HCT116 (cell line): ENCODE results near the gene DNAJA2. TPM values are rescaled to one million over a fixed set of nuclear protein-coding genes. Genes with fewer than 3 reads are reported as not detected.

Experiments
- ATAC-seq: fragments of 200-7000 bp; cut with Tn5 transposase; 2 replicates; pipeline ENCODE4 v1.9.1; 2020; ENCODE audit warnings: mild to moderate bottlenecking, moderate library complexity
- BruUV-seq: library from RNA; stranded (reverse); fragments of 400-500 nt; replicated peaks from 2 replicates; lab custom pipeline; 2021; lab: Mats Ljungman, UMichigan
- CTCF ChIA-PET: fragments of 300-600 bp; sonication (Branson Sonifier 250); formaldehyde crosslinking; loops from one replicate; lab custom pipeline; 2021; ENCODE audit warnings: antibody characterized with exemption; lab: Charles Lee
- POLR2A ChIA-PET: fragments of 300-600, 350-600 bp; sonication (Branson Sonifier 250); formaldehyde crosslinking; loops from one replicate; lab custom pipeline; 2021; ENCODE audit warnings: antibody characterized with exemption; lab: Charles Lee
- RAD21 ChIA-PET, 2 experiments: fragments of 300-600 bp; sonication (Branson Sonifier 250); formaldehyde crosslinking; loops; one replicate each; lab custom pipeline; 2023; ENCODE audit warnings: low total read pairs in 2 of 2; ENCODE audit not compliant: uncharacterized antibody in 2 of 2, unreplicated experiment in 2 of 2, low non-redundant PET in 1 of 2; lab: Charles Lee
- DNase-seq: peaks from one replicate; pipeline ENCODE4 v3.0.0-alpha.2; 2010; ENCODE audit warnings: low read depth, low spot score
- H2AFZ ChIP-seq: fragments of 200-600 bp; shearing (Covaris generic), sonication (generic); 2 replicates; pipeline ENCODE4 v1.6.1; 2017; ENCODE audit warnings: low read depth, mixed run types, mixed read lengths, antibody characterized with exemption, low read length; ENCODE audit not compliant: poor library complexity, severe bottlenecking
- H3K27ac ChIP-seq: 2 replicates; pipeline ENCODE4 v1.5.1; 2012; ENCODE audit warnings: low read depth, low read length
- H3K27me3 ChIP-seq: fragments of 200-600 bp; sonication (generic); 2 replicates; pipeline ENCODE4 v1.6.1; 2016; ENCODE audit warnings: mixed run types, low read length, mixed read lengths; ENCODE audit not compliant: insufficient read depth
- H3K36me3 ChIP-seq, 2 experiments: fragments of 200-500 bp in 1 of 2; fragments of 200-600 bp in 1 of 2; sonication (Bioruptor generic) in 1 of 2; sonication (generic) in 1 of 2; 2 replicates each; pipeline versions ENCODE4 v1.5.1 to v1.6.1; 2014 to 2016; ENCODE audit warnings: low read length in 2 of 2, inconsistent platforms in 1 of 2, mixed read lengths in 1 of 2, mixed run types in 1 of 2; ENCODE audit not compliant: insufficient read depth in 2 of 2, control insufficient read depth in 1 of 2
- H3K4me1 ChIP-seq, 2 experiments: fragments of 200-600 bp in 1 of 2; sonication (generic) in 1 of 2; 2 replicates each; pipeline versions ENCODE4 v1.5.1 to v1.6.1; 2012 to 2017; ENCODE audit warnings: low read length in 2 of 2, inconsistent platforms in 1 of 2, mild to moderate bottlenecking in 1 of 2, mixed read lengths in 1 of 2, mixed run types in 1 of 2, moderate library complexity in 1 of 2; ENCODE audit not compliant: insufficient read depth in 2 of 2, control insufficient read depth in 1 of 2
- H3K4me2 ChIP-seq: fragments of 200-600 bp; sonication (generic); 2 replicates; pipeline ENCODE4 v1.6.1; 2017; ENCODE audit warnings: mixed run types, low read length, mixed read lengths
- H3K4me3 ChIP-seq, 2 experiments: fragments of 200-600 bp in 1 of 2; sonication (generic) in 1 of 2; replicated peaks in 1 of 2; 2 replicates each; pipeline ENCODE4 v1.5.1; 2011 to 2016; ENCODE audit warnings: low read length in 2 of 2, control low read depth in 1 of 2, low read depth in 1 of 2, mild to moderate bottlenecking in 1 of 2, mixed read lengths in 1 of 2, mixed run types in 1 of 2
- H3K79me2 ChIP-seq: fragments of 200-600 bp; sonication (generic); 2 replicates; pipeline ENCODE4 v1.6.1; 2017; ENCODE audit warnings: mild to moderate bottlenecking, mixed run types, low read length, moderate library complexity, mixed read lengths; ENCODE audit not compliant: insufficient read depth
- H3K9ac ChIP-seq: fragments of 200-600 bp; sonication (generic); 2 replicates; pipeline ENCODE4 v1.6.1; 2016; ENCODE audit warnings: low read length, mixed read lengths
- H3K9me2 ChIP-seq: fragments of 200-600 bp; sonication (generic), shearing (Covaris generic); 2 replicates; pipeline ENCODE4 v1.6.1; 2017; ENCODE audit warnings: mixed run types, mild to moderate bottlenecking, moderate library complexity; ENCODE audit not compliant: insufficient read depth
- H3K9me3 ChIP-seq, 2 experiments: fragments of 200-500 bp in 1 of 2; fragments of 200-600 bp in 1 of 2; sonication (Bioruptor generic) in 1 of 2; sonication (generic) in 1 of 2; 2 replicates each; pipeline ENCODE4 v1.6.1; 2014 to 2017; ENCODE audit warnings: low read length in 2 of 2, mixed read lengths in 2 of 2, inconsistent platforms in 1 of 2, low read depth in 1 of 2, mild to moderate bottlenecking in 1 of 2, mixed run types in 1 of 2, moderate library complexity in 1 of 2; ENCODE audit not compliant: control insufficient read depth in 1 of 2, insufficient read depth in 1 of 2
- H4K20me1 ChIP-seq: fragments of 200-600 bp; sonication (generic), shearing (Covaris generic); 2 replicates; pipeline ENCODE4 v1.6.1; 2017; ENCODE audit warnings: mixed run types, mild to moderate bottlenecking, moderate library complexity; ENCODE audit not compliant: insufficient read depth
- EGR1 ChIP-seq: IDR thresholded peaks from 2 replicates; pipeline ENCODE4 v1.6.1; 2012; ENCODE audit warnings: low read depth
- EZH2 ChIP-seq: fragments of 200-600 bp; sonication (generic); IDR thresholded peaks from 2 replicates; pipeline ENCODE4 v1.6.1; 2017; ENCODE audit warnings: antibody characterized with exemption, mixed run types
- EZH2phosphoT487 ChIP-seq: fragments of 200-600 bp; IDR thresholded peaks from 2 replicates; pipeline ENCODE4 v1.6.1; 2018; ENCODE audit warnings: antibody characterized with exemption, borderline replicate concordance
- FOSL1 ChIP-seq: IDR thresholded peaks from 2 replicates; pipeline ENCODE4 v1.6.1; 2012; ENCODE audit warnings: low read depth
- MAX ChIP-seq: IDR thresholded peaks from 2 replicates; pipeline ENCODE4 v1.6.1; 2012
- POLR2A ChIP-seq: IDR thresholded peaks from 2 replicates; pipeline ENCODE4 v1.7.0; 2011; ENCODE audit warnings: borderline replicate concordance; ENCODE audit not compliant: insufficient read depth, insufficient read length; ENCODE audit errors: extremely low read depth
- POLR2AphosphoS5 ChIP-seq: IDR thresholded peaks from 2 replicates; pipeline ENCODE4 v1.6.1; 2011; ENCODE audit warnings: mild to moderate bottlenecking, low read depth, low read length, moderate library complexity
- RAD21 ChIP-seq: IDR thresholded peaks from 2 replicates; pipeline ENCODE4 v1.6.1; 2012; ENCODE audit warnings: low read depth, mild to moderate bottlenecking
- SIN3A ChIP-seq: IDR thresholded peaks from 2 replicates; pipeline ENCODE4 v1.6.1; 2012; ENCODE audit warnings: low read depth
- SP1 ChIP-seq: IDR thresholded peaks from 2 replicates; pipeline ENCODE4 v1.6.1; 2012; ENCODE audit warnings: low read depth
- SRF ChIP-seq: IDR thresholded peaks from 2 replicates; pipeline ENCODE4 v1.6.1; 2012; ENCODE audit warnings: low read depth
- TCF7L2 ChIP-seq: IDR thresholded peaks from 2 replicates; pipeline ENCODE4 v1.7.0; 2011; ENCODE audit warnings: borderline replicate concordance, inconsistent platforms; ENCODE audit not compliant: insufficient read depth, insufficient read length; ENCODE audit errors: extremely low read depth
- intact Hi-C: fragments of 100-400 bp; cut with micrococcal nuclease; formaldehyde crosslinking; loops from 2 replicates; pipeline ENCODE4 v1.10.0; 2022
- total RNA-seq: library from RNA; stranded (reverse); gene quantifications from one replicate; pipeline ENCODE4 v1.2.1, GENCODE V29; 2021; ENCODE audit not compliant: unreplicated experiment
- TF ChIP-seq, protein P1 (sequence below), 3 experiments: fragments of 200-600 bp in 1 of 3; sonication (generic) in 1 of 3; IDR thresholded peaks in 2 of 3; conservative IDR thresholded peaks in 1 of 3; 2 replicates each; pipeline ENCODE4 v1.5.1; 2012 to 2017; ENCODE audit warnings: low read depth in 2 of 3, low read length in 2 of 3, antibody characterized with exemption in 1 of 3, borderline replicate concordance in 1 of 3, control low read depth in 1 of 3, mild to moderate bottlenecking in 1 of 3, mixed read lengths in 1 of 3, mixed run types in 1 of 3, moderate library complexity in 1 of 3; ENCODE audit not compliant: insufficient read depth in 1 of 3

Gene DNAJA2
- total RNA-seq, 1 experiment from 2014 or later, result 68.2 TPM

DNA sequence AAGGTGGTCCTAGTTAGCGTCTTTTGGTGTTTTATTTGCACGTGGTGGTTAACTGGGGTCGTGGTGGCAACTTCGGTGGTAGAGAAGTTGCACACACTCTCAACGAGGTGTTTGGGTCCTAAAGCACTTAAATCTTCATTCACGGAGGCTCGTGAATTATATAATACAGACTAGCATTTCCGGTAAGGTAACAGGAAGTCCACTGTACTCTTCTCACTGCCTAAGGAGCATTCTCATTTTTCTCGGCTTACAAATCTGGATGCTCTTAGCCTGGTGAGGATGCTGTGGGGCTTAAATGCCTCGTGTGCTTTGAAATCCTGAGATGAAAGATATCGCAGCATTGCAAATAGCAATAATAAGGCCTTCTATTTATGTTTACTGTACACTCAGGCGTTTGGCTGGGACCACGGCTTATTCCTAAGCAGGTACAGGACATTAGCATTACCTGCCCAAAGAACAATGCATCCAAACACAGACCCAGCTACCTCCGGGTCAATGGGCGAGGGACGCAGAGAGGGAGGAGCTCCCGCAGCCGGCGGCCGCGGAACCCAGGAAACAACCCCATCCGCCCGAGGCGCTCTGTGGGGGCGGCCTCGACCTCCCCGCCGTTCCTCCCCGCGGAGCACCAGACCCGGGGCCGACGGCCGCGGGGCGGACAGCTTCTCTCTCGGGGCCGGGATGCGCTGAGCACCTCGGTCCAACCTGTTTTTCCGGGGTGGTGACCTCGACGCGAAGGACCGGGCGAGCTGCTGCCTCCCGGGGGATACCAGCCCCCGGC is 856 bp downstream of the DNAJA2 start:
- no peaks in the 10 kb centered on the region for H3K9me2 ChIP-seq
- peak overlapping the region; percentile 86 for H3K4me2 ChIP-seq
- TSS peak; percentile 49 for BruUV-seq
- CTCF ChIA-PET, result interaction anchor here (0.8 to 1.3 kb wide), 2 partner anchors 1193 to 1651 kb away, joined by 3 read pairs; no protein-coding TSS in a partner anchor
- H3K27ac ChIP-seq, result peak overlapping the region; percentile 80
- H3K36me3 ChIP-seq, result peaks cover 26 to 29% of the 10 kb centered on the region in 2 experiments
- no peak overlapping the region for H2AFZ ChIP-seq
- H3K27me3 ChIP-seq, result no peaks in the 10 kb centered on the region
- peak; percentile 43; the same call in 1 of the 2 replicates for TF ChIP-seq EGR1
- TF ChIP-seq POLR2AphosphoS5, result peak; percentile 13; the same call in 1 of the 2 replicates
- TF ChIP-seq EZH2, result no peak
- no peak for TF ChIP-seq TCF7L2
- POLR2A ChIA-PET, result no interaction called here
- RAD21 ChIA-PET, result no interaction called here
- intact Hi-C loops, result no loop called here
- H3K9ac ChIP-seq, result peak overlapping the region; percentile 87
- DNase-seq, result no peak
- no peaks in the 10 kb centered on the region for H3K9me3 ChIP-seq
- peak; percentile 61 for ATAC-seq
- peaks cover 11 to 32% of the 10 kb centered on the region in 2 experiments for H3K4me1 ChIP-seq
- peaks cover 14% of the 10 kb centered on the region; the same call in 1 of the 2 replicates for H4K20me1 ChIP-seq
- H3K4me3 ChIP-seq, result peak overlapping the region; percentile 61 to 84
- H3K79me2 ChIP-seq, result peaks cover 61% of the 10 kb centered on the region

DNA sequence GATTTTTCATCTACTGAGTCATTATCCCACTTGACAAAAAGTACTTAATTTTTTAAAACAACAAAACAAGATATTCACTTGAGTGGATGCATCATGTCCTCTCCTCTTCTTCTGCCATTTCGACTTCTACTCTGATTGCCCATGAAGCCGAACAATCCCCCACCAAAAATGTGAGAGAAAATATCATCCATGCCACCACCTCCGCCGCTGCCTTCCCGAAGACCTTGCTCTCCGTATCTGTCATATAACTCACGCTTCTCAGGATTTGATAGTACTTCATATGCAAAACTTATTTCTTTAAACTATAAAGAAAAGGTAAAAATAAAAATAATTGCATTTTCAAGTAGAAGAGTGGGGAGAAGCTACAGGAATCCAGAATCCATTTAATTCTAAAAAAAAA is 2.2 kb downstream of the DNAJA2 start:
- peak overlapping the region; percentile 86; the same call in 1 of the 2 replicates for H3K4me2 ChIP-seq
- H3K27ac ChIP-seq, result no peak overlapping the region
- no TSS peak for BruUV-seq
- ATAC-seq, result no peak
- peaks cover 6 to 23% of the 10 kb centered on the region in 2 experiments for H3K4me1 ChIP-seq
- peaks cover 74% of the 10 kb centered on the region for H3K79me2 ChIP-seq
- peaks cover 17% of the 10 kb centered on the region; the same call in 1 of the 2 replicates for H4K20me1 ChIP-seq
- no peak for TF ChIP-seq EZH2phosphoT487
- no peak for TF ChIP-seq MAX
- no peak for TF ChIP-seq SIN3A
- TF ChIP-seq SP1, result no peak
- TF ChIP-seq POLR2A, result no peak
- TF ChIP-seq, protein P1, sequence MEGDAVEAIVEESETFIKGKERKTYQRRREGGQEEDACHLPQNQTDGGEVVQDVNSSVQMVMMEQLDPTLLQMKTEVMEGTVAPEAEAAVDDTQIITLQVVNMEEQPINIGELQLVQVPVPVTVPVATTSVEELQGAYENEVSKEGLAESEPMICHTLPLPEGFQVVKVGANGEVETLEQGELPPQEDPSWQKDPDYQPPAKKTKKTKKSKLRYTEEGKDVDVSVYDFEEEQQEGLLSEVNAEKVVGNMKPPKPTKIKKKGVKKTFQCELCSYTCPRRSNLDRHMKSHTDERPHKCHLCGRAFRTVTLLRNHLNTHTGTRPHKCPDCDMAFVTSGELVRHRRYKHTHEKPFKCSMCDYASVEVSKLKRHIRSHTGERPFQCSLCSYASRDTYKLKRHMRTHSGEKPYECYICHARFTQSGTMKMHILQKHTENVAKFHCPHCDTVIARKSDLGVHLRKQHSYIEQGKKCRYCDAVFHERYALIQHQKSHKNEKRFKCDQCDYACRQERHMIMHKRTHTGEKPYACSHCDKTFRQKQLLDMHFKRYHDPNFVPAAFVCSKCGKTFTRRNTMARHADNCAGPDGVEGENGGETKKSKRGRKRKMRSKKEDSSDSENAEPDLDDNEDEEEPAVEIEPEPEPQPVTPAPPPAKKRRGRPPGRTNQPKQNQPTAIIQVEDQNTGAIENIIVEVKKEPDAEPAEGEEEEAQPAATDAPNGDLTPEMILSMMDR (IDR thresholded peaks at IDR 0.05 in 2 of 3, conservative IDR thresholded peaks at IDR 0.05 in 1 of 3; ENCODE audit: borderline replicate concordance in 1 of 3, insufficient read depth in 1 of 3, low read depth in 2 of 3, low read length in 2 of 3), result no peak
- TF ChIP-seq SRF, result no peak
- no peak for TF ChIP-seq RAD21
- TF ChIP-seq FOSL1, result no peak
- TF ChIP-seq, all 23 proteins: peak for 0
- no peak for DNase-seq
- intact Hi-C loops, result no loop called here
- CTCF ChIA-PET, result no interaction called here
- H3K36me3 ChIP-seq, result peaks cover 39 to 42% of the 10 kb centered on the region in 2 experiments
- no peaks in the 10 kb centered on the region for H3K27me3 ChIP-seq
- H3K9me3 ChIP-seq, result no peaks in the 10 kb centered on the region
- H3K9me2 ChIP-seq, result no peaks in the 10 kb centered on the region
- POLR2A ChIA-PET, result no interaction called here
- no peak overlapping the region for H2AFZ ChIP-seq
- RAD21 ChIA-PET, result no interaction called here
- no peak overlapping the region for H3K4me3 ChIP-seq
- no peak overlapping the region for H3K9ac ChIP-seq
